Activated B cell treated with CpG ODN at 0.5 μM for 24 hours (primary cell): ENCODE results near the gene HNRNPA3. TPM values are rescaled to one million over a fixed set of nuclear protein-coding genes. Genes with fewer than 3 reads are reported as not detected.
A peak's percentile ranks its signal among the peaks of the same experiment; 100 is the strongest.

Experiments
- ATAC-seq: fragments of 200-7000 bp; cut with Tn5 transposase; one replicate; pipeline ENCODE4 v1.10.0; 2021; ENCODE audit warnings: low read depth, mild to moderate bottlenecking, moderate library complexity
- CTCF ChIA-PET: fragments of 350-600 bp; sonication (Branson Sonifier 250); formaldehyde crosslinking; loops from one replicate; lab custom pipeline; 2021; ENCODE audit warnings: antibody characterized with exemption; lab: Charles Lee
- POLR2A ChIA-PET: fragments of 350-600 bp; sonication (Branson Sonifier 250); formaldehyde crosslinking; loops from one replicate; lab custom pipeline; 2021; ENCODE audit warnings: antibody characterized with exemption; lab: Charles Lee
- DNase-seq: peaks from one replicate; pipeline ENCODE4 v3.0.0; 2022
- H3K27ac Mint-ChIP-seq: one replicate; pipeline ENCODE4 v1.8.0; 2020; ENCODE audit warnings: mixed read lengths
- H3K27me3 Mint-ChIP-seq: one replicate; pipeline ENCODE4 v1.8.0; 2021; ENCODE audit warnings: mixed read lengths
- H3K36me3 Mint-ChIP-seq: one replicate; pipeline ENCODE4 v1.8.0; 2021; ENCODE audit warnings: low read depth, mixed read lengths
- H3K4me1 Mint-ChIP-seq: one replicate; pipeline ENCODE4 v1.8.0; 2021; ENCODE audit warnings: mixed read lengths
- H3K4me3 Mint-ChIP-seq: one replicate; pipeline ENCODE4 v1.8.0; 2020; ENCODE audit warnings: mild to moderate bottlenecking, mixed read lengths
- H3K9me3 Mint-ChIP-seq: one replicate; pipeline ENCODE4 v1.8.0; 2020; ENCODE audit warnings: mixed read lengths
- intact Hi-C: fragments of 100-400 bp; cut with micrococcal nuclease; formaldehyde crosslinking; loops from one replicate; pipeline ENCODE4 v1.15.1; 2024
- total RNA-seq: library from RNA; stranded (reverse); gene quantifications from 2 replicates; pipeline ENCODE4 v1.2.3, GENCODE V29; 2022
- TF ChIP-seq, protein P1 (sequence below): fragments of 200-600 bp; IDR thresholded peaks from one replicate; pipeline ENCODE4 v1.8.0; 2022; ENCODE audit warnings: antibody characterized with exemption, mild to moderate bottlenecking

Gene HNRNPA3
- total RNA-seq, 1 donor from 2014 or later = 254 TPM

DNA sequence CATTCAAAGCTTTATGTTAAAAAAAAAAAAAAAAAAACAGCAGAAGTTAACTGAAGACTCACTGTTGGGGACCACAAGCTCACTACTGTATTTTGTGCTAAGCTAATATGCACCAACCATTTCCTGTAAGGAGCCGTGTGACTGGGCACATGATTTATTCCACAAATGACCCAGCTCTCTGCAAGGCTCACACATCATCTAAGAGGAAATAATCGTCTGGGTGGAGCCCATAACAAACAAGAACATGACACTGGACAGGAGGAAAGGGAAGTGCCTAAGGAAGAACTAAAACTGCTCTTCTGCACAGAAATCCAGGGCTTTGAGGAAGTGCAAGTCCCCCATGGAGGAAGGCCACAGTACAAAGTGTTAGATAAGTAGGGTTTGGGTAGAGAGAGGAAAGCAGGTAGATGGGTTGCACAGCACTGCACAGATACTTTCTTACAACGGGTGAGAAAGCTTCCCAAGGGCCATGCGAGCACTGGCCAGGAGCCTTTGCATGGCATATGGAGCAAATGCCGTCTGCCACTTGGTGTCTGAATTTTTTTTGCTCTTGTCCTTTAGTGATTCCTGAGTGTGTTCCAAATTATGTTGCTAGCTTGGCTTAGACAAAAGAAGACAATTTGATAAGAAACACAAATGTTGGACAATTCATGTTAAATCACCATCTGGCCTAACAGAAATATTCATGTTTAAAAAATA, 27.5 kb downstream of the HNRNPA3 start:
- no peaks in the 10 kb centered on the region for H3K27me3 Mint-ChIP-seq
- H3K27ac Mint-ChIP-seq = peak overlapping the region; percentile 70
- POLR2A ChIA-PET = interaction anchor here (1.1 to 3.8 kb wide), 5 partner anchors 15 to 152 kb away, joined by 3 to 65 read pairs (median 9); partner anchors contain the start of genes AGPS, HNRNPA3 and NFE2L2
- H3K36me3 Mint-ChIP-seq = peaks cover 45% of the 10 kb centered on the region
- intact Hi-C loops = loop anchor here (1.0 kb wide), 2 partner anchors 12 to 23 kb away; no protein-coding TSS in a partner anchor
- TF ChIP-seq, protein P1, sequence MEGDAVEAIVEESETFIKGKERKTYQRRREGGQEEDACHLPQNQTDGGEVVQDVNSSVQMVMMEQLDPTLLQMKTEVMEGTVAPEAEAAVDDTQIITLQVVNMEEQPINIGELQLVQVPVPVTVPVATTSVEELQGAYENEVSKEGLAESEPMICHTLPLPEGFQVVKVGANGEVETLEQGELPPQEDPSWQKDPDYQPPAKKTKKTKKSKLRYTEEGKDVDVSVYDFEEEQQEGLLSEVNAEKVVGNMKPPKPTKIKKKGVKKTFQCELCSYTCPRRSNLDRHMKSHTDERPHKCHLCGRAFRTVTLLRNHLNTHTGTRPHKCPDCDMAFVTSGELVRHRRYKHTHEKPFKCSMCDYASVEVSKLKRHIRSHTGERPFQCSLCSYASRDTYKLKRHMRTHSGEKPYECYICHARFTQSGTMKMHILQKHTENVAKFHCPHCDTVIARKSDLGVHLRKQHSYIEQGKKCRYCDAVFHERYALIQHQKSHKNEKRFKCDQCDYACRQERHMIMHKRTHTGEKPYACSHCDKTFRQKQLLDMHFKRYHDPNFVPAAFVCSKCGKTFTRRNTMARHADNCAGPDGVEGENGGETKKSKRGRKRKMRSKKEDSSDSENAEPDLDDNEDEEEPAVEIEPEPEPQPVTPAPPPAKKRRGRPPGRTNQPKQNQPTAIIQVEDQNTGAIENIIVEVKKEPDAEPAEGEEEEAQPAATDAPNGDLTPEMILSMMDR = no peak
- ATAC-seq (peak; percentile 84), DNase-seq (no peak)
- CTCF ChIA-PET = interaction anchor here (0.7 to 4.8 kb wide), 2 partner anchors 23 to 75 kb away, joined by 4 to 29 read pairs; partner anchors contain the start of gene NFE2L2
- no peaks in the 10 kb centered on the region for H3K9me3 Mint-ChIP-seq
- H3K4me1 Mint-ChIP-seq = peaks cover 74% of the 10 kb centered on the region
- H3K4me3 Mint-ChIP-seq = peak overlapping the region; percentile 49

DNA sequence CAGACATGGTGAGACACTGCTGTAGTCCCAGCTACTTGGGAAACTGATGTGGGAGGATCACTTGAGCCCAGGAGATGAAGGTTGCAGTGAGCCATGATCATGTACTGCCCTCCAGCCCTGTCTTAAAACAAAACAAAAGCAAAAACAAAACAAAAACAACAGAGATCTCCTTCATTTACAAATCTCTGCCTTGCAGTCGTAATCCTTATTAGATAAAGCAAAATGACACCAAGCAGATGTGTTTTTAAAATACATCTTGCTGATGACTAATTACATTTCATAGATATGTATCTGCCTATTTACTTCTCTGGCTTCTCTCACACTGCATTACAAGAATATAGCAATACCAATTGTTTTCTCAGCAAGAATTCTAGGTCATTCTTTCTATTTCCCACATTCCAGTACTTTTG, 29.1 kb downstream of the HNRNPA3 start:
- H3K9me3 Mint-ChIP-seq = no peaks in the 10 kb centered on the region
- DNase-seq (no peak), ATAC-seq (no peak)
- intact Hi-C loops = no loop called here
- peak overlapping the region; percentile 7 for H3K4me3 Mint-ChIP-seq
- H3K4me1 Mint-ChIP-seq = peaks cover 87% of the 10 kb centered on the region
- H3K27ac Mint-ChIP-seq = peak overlapping the region; percentile 70
- POLR2A ChIA-PET = interaction anchor here (0.5 to 2.3 kb wide), 2 partner anchors 16 to 19 kb away, joined by 3 to 7 read pairs; no protein-coding TSS in a partner anchor
- TF ChIP-seq, protein P1 = no peak
- peaks cover 42% of the 10 kb centered on the region for H3K36me3 Mint-ChIP-seq
- H3K27me3 Mint-ChIP-seq = no peaks in the 10 kb centered on the region
- CTCF ChIA-PET = interaction anchor here (4.8 kb wide), 1 partner anchor 21 kb away, joined by 29 read pairs; the partner anchor contains the start of gene NFE2L2

DNA sequence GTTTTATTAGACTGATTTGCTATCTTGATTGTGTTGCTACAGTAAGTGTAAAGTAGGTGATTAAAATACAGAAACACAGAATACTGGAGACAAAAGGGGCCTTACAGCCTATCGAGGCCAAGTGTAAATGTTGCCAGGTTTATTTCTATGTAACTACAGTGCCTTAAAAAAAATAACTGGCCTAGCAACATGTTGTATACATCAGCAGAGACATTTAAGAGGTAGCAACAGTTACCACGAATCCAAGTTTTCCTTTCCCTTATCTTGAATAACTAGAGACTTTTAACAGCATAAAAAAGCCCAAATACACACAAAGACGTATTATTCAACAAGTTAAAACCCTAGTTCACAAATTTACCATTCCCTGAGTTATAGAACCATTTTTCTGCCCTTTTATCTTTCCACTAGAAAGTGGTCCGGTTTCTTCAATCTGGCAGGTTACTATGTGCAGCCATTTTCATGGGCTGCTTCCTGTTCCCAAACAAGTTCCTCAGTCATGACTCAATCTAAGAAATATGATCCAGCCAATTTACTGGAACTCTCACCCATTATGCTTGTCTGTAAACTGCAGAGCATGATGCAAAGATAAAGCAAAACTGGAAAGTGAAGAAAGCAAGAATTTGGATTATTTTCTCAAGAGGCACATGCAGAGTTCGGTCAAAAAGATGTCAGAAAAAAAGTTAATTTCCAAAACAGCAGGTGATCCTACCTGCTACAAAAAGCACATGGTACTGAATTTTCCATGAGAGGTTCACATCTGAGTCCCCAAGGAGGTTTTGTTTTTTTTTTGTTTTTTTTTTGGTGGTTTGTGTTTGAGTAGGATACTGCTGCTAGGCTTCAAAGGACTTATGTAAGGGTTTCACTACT, 29.8 kb downstream of the HNRNPA3 start:
- TF ChIP-seq, protein P1 = no peak
- Mint-ChIP-seq H3K4me3 (peak overlapping the region; percentile 11), H3K36me3 (peaks cover 42% of the 10 kb centered on the region), H3K9me3 (no peaks in the 10 kb centered on the region), H3K27ac (peak overlapping the region; percentile 70), H3K27me3 (no peaks in the 10 kb centered on the region), H3K4me1 (peaks cover 92% of the 10 kb centered on the region)
- intact Hi-C loops = no loop called here
- DNase-seq (no peak), ATAC-seq (no peak)
- ChIA-PET CTCF (interaction anchor here (1.5 kb wide), 1 partner anchor 78 kb away, joined by 4 read pairs; no protein-coding TSS in a partner anchor), POLR2A (interaction anchor here (0.5 kb wide), 1 partner anchor 17 kb away, joined by 3 read pairs; no protein-coding TSS in a partner anchor)

- Mint-ChIP-seq H3K4me3 (no peak overlapping the region), H3K36me3 (peaks cover 44% of the 10 kb centered on the region), H3K9me3 (no peaks in the 10 kb centered on the region), H3K27ac (peak overlapping the region; percentile 70), H3K4me1 (peaks cover 91% of the 10 kb centered on the region), H3K27me3 (no peaks in the 10 kb centered on the region)
- CTCF ChIA-PET = interaction anchor here (1.5 kb wide), 1 partner anchor 78 kb away, joined by 4 read pairs; no protein-coding TSS in a partner anchor
- TF ChIP-seq, protein P1 = no peak
- intact Hi-C loops = no loop called here
- no peak for ATAC-seq
- no peak for DNase-seq
- POLR2A ChIA-PET = interaction anchor here (1.2 kb wide), 1 partner anchor 22 kb away, joined by 4 read pairs; the partner anchor contains the start of gene NFE2L2
Measured at GRCh38 chr2:177243073-177243472, 30.5 kb downstream of the HNRNPA3 start.
